NCI-H1930 (cell line): Measurements from ENCODE around the gene SELP.

Source experiments
- DNase-seq, 2 experiments: peaks; one replicate each; lab custom pipeline; 2025; lab: John Stamatoyannopoulos, UW

The SELP gene

GRCh38 chr1:169576241-169576934 lies 53.5 kb downstream of the SELP start:
- DNase-seq, result no peak

- no peak for DNase-seq
Observed at GRCh38 chr1:169574336-169574735, 55.6 kb downstream of the SELP start.

- DNase-seq, result no peak
Observed at GRCh38 chr1:169572187-169572586, 57.7 kb downstream of the SELP start.

- no peak for DNase-seq
Observed at GRCh38 chr1:169571450-169571849, 58.5 kb downstream of the SELP start.

GRCh38 chr1:169570172-169570574 lies 59.8 kb downstream of the SELP start:
- no peak for DNase-seq

GRCh38 chr1:169568497-169568896 lies 61.4 kb downstream of the SELP start:
- no peak for DNase-seq

GRCh38 chr1:169565335-169566271 lies 64.3 kb downstream of the SELP start:
- DNase-seq, result no peak

GRCh38 chr1:169563650-169564049 lies 66.3 kb downstream of the SELP start:
- DNase-seq, result no peak

- no peak for DNase-seq
Observed at GRCh38 chr1:169563019-169563615, 66.8 kb downstream of the SELP start.

- DNase-seq, result no peak
Observed at GRCh38 chr1:169561692-169562091, 68.2 kb downstream of the SELP start.

- DNase-seq, result no peak
Observed at GRCh38 chr1:169557131-169557530, 72.8 kb downstream of the SELP start.

GRCh38 chr1:169550294-169550693 lies 79.6 kb downstream of the SELP start:
- DNase-seq, result peak in 1 of 2 experiments; percentile 4

- DNase-seq, result no peak
Observed at GRCh38 chr1:169548282-169548681, 81.6 kb downstream of the SELP start.

- peak; percentile 39 to 45 for DNase-seq
Observed at GRCh38 chr1:169546087-169546995, 83.6 kb downstream of the SELP start.

- no peak for DNase-seq
Observed at GRCh38 chr1:169545472-169545871, 84.5 kb downstream of the SELP start.

GRCh38 chr1:169538998-169539871 lies 90.7 kb downstream of the SELP start:
- no peak for DNase-seq
